ENCODE data around the gene GPD2. TPM values are rescaled to one million over a fixed set of nuclear protein-coding genes. Genes with fewer than 3 reads are reported as not detected.

Gene GPD2
- total and polyA plus RNA-seq, 8 donors = 2.8 to 17.7 (median 10.2) TPM

DNA sequence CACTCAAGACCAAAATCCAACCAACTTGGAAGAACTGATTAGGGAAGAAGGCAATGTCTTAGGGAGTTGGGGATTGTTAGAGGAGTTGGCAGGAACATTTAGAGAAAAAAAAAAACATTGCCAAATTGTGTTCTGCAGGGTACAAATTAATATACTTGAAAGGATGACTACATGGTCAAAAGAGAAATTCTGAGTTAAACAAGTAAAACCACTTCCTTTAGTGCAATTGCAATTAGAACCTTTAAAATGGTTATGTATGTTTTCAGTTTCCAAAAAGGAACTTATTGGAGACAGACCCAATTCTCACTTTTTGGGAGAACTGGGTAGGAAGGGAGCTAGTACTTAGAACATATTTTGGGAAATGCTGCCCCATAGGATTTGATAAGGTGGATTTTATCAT lies 137.9 kb downstream of the GPD2 start:
- no peak for DNase-seq
- TF ChIP-seq, protein P1, sequence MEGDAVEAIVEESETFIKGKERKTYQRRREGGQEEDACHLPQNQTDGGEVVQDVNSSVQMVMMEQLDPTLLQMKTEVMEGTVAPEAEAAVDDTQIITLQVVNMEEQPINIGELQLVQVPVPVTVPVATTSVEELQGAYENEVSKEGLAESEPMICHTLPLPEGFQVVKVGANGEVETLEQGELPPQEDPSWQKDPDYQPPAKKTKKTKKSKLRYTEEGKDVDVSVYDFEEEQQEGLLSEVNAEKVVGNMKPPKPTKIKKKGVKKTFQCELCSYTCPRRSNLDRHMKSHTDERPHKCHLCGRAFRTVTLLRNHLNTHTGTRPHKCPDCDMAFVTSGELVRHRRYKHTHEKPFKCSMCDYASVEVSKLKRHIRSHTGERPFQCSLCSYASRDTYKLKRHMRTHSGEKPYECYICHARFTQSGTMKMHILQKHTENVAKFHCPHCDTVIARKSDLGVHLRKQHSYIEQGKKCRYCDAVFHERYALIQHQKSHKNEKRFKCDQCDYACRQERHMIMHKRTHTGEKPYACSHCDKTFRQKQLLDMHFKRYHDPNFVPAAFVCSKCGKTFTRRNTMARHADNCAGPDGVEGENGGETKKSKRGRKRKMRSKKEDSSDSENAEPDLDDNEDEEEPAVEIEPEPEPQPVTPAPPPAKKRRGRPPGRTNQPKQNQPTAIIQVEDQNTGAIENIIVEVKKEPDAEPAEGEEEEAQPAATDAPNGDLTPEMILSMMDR (IDR thresholded peaks at IDR 0.05) = no peak
- no peaks in the 10 kb centered on the region for H3K27me3 ChIP-seq
- H3K9me3 ChIP-seq = no peaks in the 10 kb centered on the region
- peaks cover 0 to 3% (median 0%) of the 10 kb centered on the region in 3 donors for H3K36me3 ChIP-seq
- no peak overlapping the region for H3K4me3 ChIP-seq
- intact Hi-C loops (cut with DNase I) = no loop called here
- no peak overlapping the region for H3K27ac ChIP-seq
- no peaks in the 10 kb centered on the region for H3K4me1 ChIP-seq
- FAIRE-seq = no peak
- no peak for ATAC-seq

DNA sequence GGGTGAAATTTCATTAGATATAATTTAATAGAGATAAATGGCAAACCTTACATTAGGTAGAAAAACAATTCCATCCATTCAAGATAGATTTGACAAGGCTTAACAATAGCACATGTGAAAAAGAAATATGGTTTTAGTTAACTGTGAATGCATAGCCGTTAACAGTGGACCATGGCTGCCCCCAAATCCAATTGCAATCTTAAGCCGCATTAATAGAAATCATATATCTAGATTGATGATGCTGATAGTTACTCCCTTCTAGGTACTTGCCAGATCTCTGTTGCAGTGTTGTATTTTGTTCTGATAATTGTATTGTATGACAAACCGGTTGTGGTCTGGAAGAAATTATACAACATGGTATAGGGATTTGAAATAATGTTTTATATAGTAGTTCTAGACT lies 139.8 kb downstream of the GPD2 start:
- FAIRE-seq (no peak), DNase-seq (no peak), ATAC-seq (no peak)
- TF ChIP-seq, protein P1 (IDR thresholded peaks at IDR 0.05) = no peak
- Histone ChIP-seq H3K27me3 (no peaks in the 10 kb centered on the region), H3K27ac (no peak overlapping the region), H3K4me3 (no peak overlapping the region), H3K4me1 (no peaks in the 10 kb centered on the region), H3K36me3 (peaks cover 0 to 2% (median 0%) of the 10 kb centered on the region in 3 donors), H3K9me3 (no peaks in the 10 kb centered on the region)
- intact Hi-C loops (cut with DNase I) = no loop called here
- 63 to 93% methylated on average over 3 of the region's 3 CpGs for WGBS, 2 donors

DNA sequence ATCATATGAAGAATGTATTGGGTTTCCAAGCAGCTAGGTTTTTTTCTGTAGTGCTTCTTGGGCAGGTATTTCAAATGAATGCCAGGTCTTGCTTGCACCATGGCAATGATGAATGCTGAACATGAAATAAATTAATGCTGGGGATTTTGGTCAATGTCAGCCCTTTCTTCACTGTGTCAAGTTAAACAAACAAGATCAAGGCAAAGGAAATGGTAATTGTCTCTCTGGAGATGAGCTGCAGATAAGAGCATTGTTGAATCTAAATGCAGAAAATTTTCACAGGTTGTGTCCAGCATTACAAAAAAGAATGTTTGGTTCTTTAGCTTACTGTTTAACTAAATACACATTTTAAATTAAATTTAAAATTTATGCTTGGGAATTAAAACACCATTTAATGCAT lies 144.3 kb downstream of the GPD2 start:
- H3K27me3 ChIP-seq = no peaks in the 10 kb centered on the region
- FAIRE-seq (no peak), DNase-seq (no peak), ATAC-seq (no peak)
- H3K9me3 ChIP-seq = no peaks in the 10 kb centered on the region
- no peak overlapping the region for H3K27ac ChIP-seq
- TF ChIP-seq, protein P1 (IDR thresholded peaks at IDR 0.05) = no peak
- intact Hi-C loops (cut with DNase I) = no loop called here
- H3K36me3 ChIP-seq = no peaks in the 10 kb centered on the region
- H3K4me3 ChIP-seq = no peak overlapping the region
- H3K4me1 ChIP-seq = no peaks in the 10 kb centered on the region

DNA sequence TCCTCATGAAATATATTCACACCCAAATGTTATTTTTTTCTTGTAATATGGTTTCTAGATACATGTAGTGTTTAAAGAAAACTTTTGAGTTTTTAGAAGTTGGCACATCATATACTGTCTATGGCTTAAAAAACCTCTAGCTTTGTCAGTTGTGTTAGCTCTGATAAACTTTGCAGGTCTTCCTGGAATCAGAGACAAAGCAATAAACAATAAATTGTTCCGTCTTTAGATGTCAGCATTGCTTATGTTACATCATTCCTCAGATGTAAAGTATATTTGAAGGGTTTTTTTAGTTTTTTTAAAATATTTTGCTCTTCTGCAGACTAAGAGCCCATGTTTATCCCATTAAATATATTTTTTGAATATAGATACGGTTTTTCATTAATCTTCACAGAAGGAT lies 145.1 kb downstream of the GPD2 start:
- Histone ChIP-seq H3K4me3 (no peak overlapping the region), H3K27me3 (no peaks in the 10 kb centered on the region), H3K4me1 (no peaks in the 10 kb centered on the region), H3K27ac (no peak overlapping the region), H3K36me3 (no peaks in the 10 kb centered on the region), H3K9me3 (no peaks in the 10 kb centered on the region)
- no peak for FAIRE-seq
- no peak for ATAC-seq
- WGBS, 2 donors = 93 to 96% methylated on average over 2 of the region's 2 CpGs
- TF ChIP-seq, protein P1 (IDR thresholded peaks at IDR 0.05) = no peak
- intact Hi-C loops (cut with DNase I) = no loop called here
- no peak for DNase-seq

DNA sequence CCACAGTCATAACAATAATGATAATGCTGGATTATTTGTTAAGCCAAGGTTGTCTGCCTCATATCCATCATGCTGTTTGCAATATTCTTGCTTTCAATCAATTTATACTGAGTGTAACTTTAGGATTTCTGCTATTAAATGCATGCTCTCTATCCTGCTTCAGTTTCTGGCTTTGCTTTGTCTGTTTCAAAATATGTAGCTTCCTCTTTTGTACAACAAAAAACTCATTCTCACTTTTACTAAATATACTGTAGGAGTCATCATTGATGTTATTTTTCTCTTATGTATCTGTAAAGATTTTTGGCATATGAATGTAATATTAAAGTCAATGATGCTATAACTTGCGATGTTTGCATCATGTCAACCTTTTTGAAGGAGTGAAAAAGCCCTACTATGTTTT lies 149.3 kb downstream of the GPD2 start:
- Histone ChIP-seq H3K9me3 (no peaks in the 10 kb centered on the region), H3K27ac (no peak overlapping the region), H3K4me1 (no peaks in the 10 kb centered on the region), H3K4me3 (no peak overlapping the region), H3K36me3 (no peaks in the 10 kb centered on the region), H3K27me3 (no peaks in the 10 kb centered on the region)
- ATAC-seq (no peak), FAIRE-seq (no peak), DNase-seq (no peak)
- TF ChIP-seq, protein P1 (IDR thresholded peaks at IDR 0.05) = no peak
- 97 to 100% methylated on average over 1 of the region's 1 CpG for WGBS, 2 donors
- intact Hi-C loops (cut with DNase I) = no loop called here
